BJ (cell line): ENCODE results near the gene CLCF1. TPM values are rescaled to one million over a fixed set of nuclear protein-coding genes. Genes with fewer than 3 reads are reported as not detected.

Experiments used
- CTCF ChIA-PET: fragments of 350-600 bp; formaldehyde crosslinking; extraction: SDS; loops from one replicate; lab custom pipeline; 2021; ENCODE audit warnings: antibody characterized with exemption, inconsistent platforms; lab: Yijun Ruan, JAX
- POLR2A ChIA-PET: fragments of 300-600 bp; sonication (Branson Sonifier 250); formaldehyde crosslinking; extraction: SDS; loops from one replicate; lab custom pipeline; 2021; ENCODE audit warnings: antibody characterized with exemption; lab: Charles Lee
- DNase-seq: peaks from one replicate; pipeline ENCODE4 v3.0.0-alpha.2; 2011; ENCODE audit warnings: low read depth
- H3K27me3 ChIP-seq: 2 replicates; pipeline ENCODE4 v1.6.0; 2011; ENCODE audit warnings: low read length; ENCODE audit not compliant: control insufficient read depth, insufficient read depth
- H3K36me3 ChIP-seq: 2 replicates; pipeline ENCODE4 v1.5.1; 2011; ENCODE audit warnings: low read length; ENCODE audit not compliant: control insufficient read depth, insufficient read depth
- H3K4me3 ChIP-seq: 2 replicates; pipeline ENCODE4 v1.5.1; 2011; ENCODE audit warnings: low read depth, mild to moderate bottlenecking, control low read depth, low read length
- CTCF ChIP-seq: IDR thresholded peaks from 2 replicates; pipeline ENCODE4 v1.5.1; 2011; ENCODE audit warnings: low read depth, mild to moderate bottlenecking, control low read depth, inconsistent platforms, low read length, moderate library complexity; ENCODE audit not compliant: insufficient read depth
- polyA plus RNA-seq: library from polyadenylated mRNA; depleted of rRNA; stranded (reverse); fragments of >200 nt; gene quantifications from 2 replicates; pipeline ENCODE4 v1.2.3, GENCODE V29; 2011

Gene CLCF1
- polyA plus RNA-seq, 1 experiment, result 21.3 TPM

- ChIA-PET CTCF (interaction anchor here (1.0 to 24.6 kb wide), 6 partner anchors 14 to 305 kb away, joined by 3 to 892 read pairs (median 8); partner anchors contain the start of genes POLD4 and PPP1CA), POLR2A (no interaction called here)
- Histone ChIP-seq H3K36me3 (no peaks in the 10 kb centered on the region), H3K4me3 (no peak overlapping the region), H3K27me3 (no peaks in the 10 kb centered on the region; the same call in 1 of the 2 replicates)
- no peak for DNase-seq
- TF ChIP-seq CTCF, result no peak
Measured at GRCh38 chr11:67387069-67387468, 13.7 kb upstream of the CLCF1 start.

GRCh38 chr11:67384851-67385366 is 11.5 kb upstream of the CLCF1 start:
- ChIA-PET CTCF (interaction anchor here (1.0 to 24.6 kb wide), 5 partner anchors 17 to 344 kb away, joined by 3 to 892 read pairs (median 4); partner anchors contain the start of genes POLD4 and PPP1CA), POLR2A (interaction anchor here (1.8 kb wide), 1 partner anchor 32 kb away, joined by 5 read pairs; the partner anchor contains the start of gene POLD4)
- TF ChIP-seq CTCF, result no peak
- no peaks in the 10 kb centered on the region; the same call in 1 of the 2 replicates for H3K27me3 ChIP-seq
- no peak overlapping the region for H3K4me3 ChIP-seq
- DNase-seq, result no peak
- no peaks in the 10 kb centered on the region for H3K36me3 ChIP-seq

GRCh38 chr11:67382276-67383136 is 9.1 kb upstream of the CLCF1 start:
- TF ChIP-seq CTCF, result peak; percentile 99
- ChIA-PET CTCF (interaction anchor here (0.6 to 24.6 kb wide), 29 partner anchors 9 to 301 kb away, joined by 3 to 892 read pairs (median 6); partner anchors contain the start of genes CLCF1, GRK2, POLD4 and PPP1CA), POLR2A (interaction anchor here (0.6 kb wide), 1 partner anchor 28 kb away, joined by 3 read pairs; no protein-coding TSS in a partner anchor)
- no peaks in the 10 kb centered on the region; the same call in 1 of the 2 replicates for H3K27me3 ChIP-seq
- H3K4me3 ChIP-seq, result no peak overlapping the region
- DNase-seq, result no peak
- no peaks in the 10 kb centered on the region for H3K36me3 ChIP-seq

GRCh38 chr11:67381244-67381972 is 8.0 kb upstream of the CLCF1 start:
- Histone ChIP-seq H3K36me3 (no peaks in the 10 kb centered on the region), H3K27me3 (no peaks in the 10 kb centered on the region), H3K4me3 (no peak overlapping the region)
- no peak for DNase-seq
- ChIA-PET CTCF (interaction anchor here (0.6 to 24.6 kb wide), 20 partner anchors 10 to 389 kb away, joined by 3 to 892 read pairs (median 10); partner anchors contain the start of genes CLCF1, GRK2, POLD4 and PPP1CA), POLR2A (no interaction called here)
- TF ChIP-seq CTCF, result no peak
